GM21367 (cell line): ENCODE data around the gene TBC1D8.

ENCODE experiments used
- ATAC-seq: cut with Tn5 transposase; IDR thresholded peaks from one replicate; pipeline ENCODE4 v1.9.1; 2021; ENCODE audit not compliant: unreplicated experiment

TBC1D8 gene

GRCh38 chr2:100959225-100959880, 191.8 kb downstream of the TBC1D8 start:
- no peak for ATAC-seq

- ATAC-seq: no peak
Observed at GRCh38 chr2:100957996-100958653, 193.1 kb downstream of the TBC1D8 start.
